Esophagus squamous epithelium (tissue), 5 donors: ENCODE results near the gene FBLN5. TPM values are rescaled to one million over a fixed set of nuclear protein-coding genes. Genes with fewer than 3 reads are reported as not detected.
A peak's percentile ranks its signal among the peaks of the same experiment; 100 is the strongest.

Source experiments
- DNase-seq: peaks from one replicate; lab custom pipeline; 2025; lab: John Stamatoyannopoulos, UW
- H3K27ac ChIP-seq, 4 donors: fragments of 200-600 bp; sonication (generic); one replicate each; pipeline ENCODE4 v1.5.1; 2016 to 2019; ENCODE audit warnings: mild to moderate bottlenecking in 1 of 4
- H3K27me3 ChIP-seq, 4 donors: fragments of 200-600 bp; sonication (generic); 1 replicate in 3 of 4; 2 replicates in 1 of 4; pipeline versions ENCODE4 v1.5.1 to v1.6.0; 2017 to 2021; ENCODE audit warnings: antibody characterized with exemption in 1 of 4
- H3K36me3 ChIP-seq, 3 donors: fragments of 200-600 bp; sonication (generic); one replicate each; pipeline ENCODE4 v1.5.1; 2016 to 2019
- H3K4me1 ChIP-seq, 3 donors: fragments of 200-600 bp; sonication (generic); one replicate each; pipeline ENCODE4 v1.5.1; 2017 to 2019
- H3K4me3 ChIP-seq, 4 donors: fragments of 200-600 bp; sonication (generic); 1 replicate in 3 of 4; 2 replicates in 1 of 4; pipeline ENCODE4 v1.5.1; 2016 to 2019; ENCODE audit warnings: mild to moderate bottlenecking in 2 of 4, moderate library complexity in 1 of 4
- H3K9me3 ChIP-seq, 3 donors: fragments of 200-600 bp; sonication (generic); one replicate each; pipeline ENCODE4 v1.5.1; 2016 to 2019
- POLR2A ChIP-seq, 4 donors: fragments of 450-650 bp; IDR thresholded peaks; one replicate each; pipeline ENCODE4 v1.6.1; 2017; ENCODE audit warnings: antibody characterized with exemption in 4 of 4, mild to moderate bottlenecking in 4 of 4, moderate library complexity in 3 of 4
- WGBS, 2 donors: methylation state at CpG; one replicate each; pipeline ENCODE4 v1.1.5; 2018; 5-methylcytosine and 5-hydroxymethylcytosine counted together
- intact Hi-C: fragments of 100-400 bp; cut with DNase I; formaldehyde crosslinking; loops from one replicate; pipeline ENCODE4 v1.15.0; 2022
- total RNA-seq, 4 donors: library from RNA; depleted of rRNA; stranded (reverse); fragments of >200 nt; gene quantifications; one replicate each; pipeline ENCODE4 v1.1.0, GENCODE V29; 2016
- TF ChIP-seq, protein P1 (sequence below), 6 experiments: fragments of 450-650 bp in 4 of 6; fragments of 200-600 bp in 2 of 6; sonication (generic) in 2 of 6; IDR thresholded peaks; one replicate each; pipeline ENCODE4 v1.5.1; 2016 to 2019; ENCODE audit warnings: antibody characterized with exemption in 6 of 6, mild to moderate bottlenecking in 4 of 6, moderate library complexity in 4 of 6
- donor health status: DM: yes; HTN: yes; CAD: no.

Gene FBLN5
- total RNA-seq, 4 donors from 2014 or later = 1.2 to 83.5 (median 8.0) TPM

GRCh38 chr14:91926131-91926890, 21.2 kb downstream of the FBLN5 start:
- no peak for DNase-seq
- H3K4me1 ChIP-seq = peaks cover 0 to 18% (median 0%) of the 10 kb centered on the region in 3 donors
- H3K27me3 ChIP-seq = no peaks in the 10 kb centered on the region
- 76 to 81% methylated on average over 8 to 9 of the region's 17 CpGs for WGBS, 2 donors
- H3K9me3 ChIP-seq = no peaks in the 10 kb centered on the region
- TF ChIP-seq POLR2A (IDR thresholded peaks at IDR 0.05) = no peak
- TF ChIP-seq, protein P1, sequence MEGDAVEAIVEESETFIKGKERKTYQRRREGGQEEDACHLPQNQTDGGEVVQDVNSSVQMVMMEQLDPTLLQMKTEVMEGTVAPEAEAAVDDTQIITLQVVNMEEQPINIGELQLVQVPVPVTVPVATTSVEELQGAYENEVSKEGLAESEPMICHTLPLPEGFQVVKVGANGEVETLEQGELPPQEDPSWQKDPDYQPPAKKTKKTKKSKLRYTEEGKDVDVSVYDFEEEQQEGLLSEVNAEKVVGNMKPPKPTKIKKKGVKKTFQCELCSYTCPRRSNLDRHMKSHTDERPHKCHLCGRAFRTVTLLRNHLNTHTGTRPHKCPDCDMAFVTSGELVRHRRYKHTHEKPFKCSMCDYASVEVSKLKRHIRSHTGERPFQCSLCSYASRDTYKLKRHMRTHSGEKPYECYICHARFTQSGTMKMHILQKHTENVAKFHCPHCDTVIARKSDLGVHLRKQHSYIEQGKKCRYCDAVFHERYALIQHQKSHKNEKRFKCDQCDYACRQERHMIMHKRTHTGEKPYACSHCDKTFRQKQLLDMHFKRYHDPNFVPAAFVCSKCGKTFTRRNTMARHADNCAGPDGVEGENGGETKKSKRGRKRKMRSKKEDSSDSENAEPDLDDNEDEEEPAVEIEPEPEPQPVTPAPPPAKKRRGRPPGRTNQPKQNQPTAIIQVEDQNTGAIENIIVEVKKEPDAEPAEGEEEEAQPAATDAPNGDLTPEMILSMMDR (IDR thresholded peaks at IDR 0.05) = no peak
- H3K4me3 ChIP-seq = no peak overlapping the region
- H3K36me3 ChIP-seq = no peaks in the 10 kb centered on the region
- H3K27ac ChIP-seq = no peak overlapping the region
- intact Hi-C loops = no loop called here

GRCh38 chr14:91925727-91926121, 21.8 kb downstream of the FBLN5 start:
- no peak for DNase-seq
- H3K4me3 ChIP-seq = no peak overlapping the region
- no peak for TF ChIP-seq POLR2A (IDR thresholded peaks at IDR 0.05)
- TF ChIP-seq, protein P1 (IDR thresholded peaks at IDR 0.05) = no peak
- no peaks in the 10 kb centered on the region for H3K9me3 ChIP-seq
- H3K4me1 ChIP-seq = peaks cover 0 to 18% (median 0%) of the 10 kb centered on the region in 3 donors
- intact Hi-C loops = no loop called here
- WGBS, 2 donors = 89% methylated on average over 9 of the region's 10 CpGs; no CpG with 5 or more reads in 1 of the 2 donors
- H3K27ac ChIP-seq = no peak overlapping the region
- no peaks in the 10 kb centered on the region for H3K36me3 ChIP-seq
- no peaks in the 10 kb centered on the region for H3K27me3 ChIP-seq

- no peaks in the 10 kb centered on the region for H3K9me3 ChIP-seq
- H3K36me3 ChIP-seq = no peaks in the 10 kb centered on the region
- DNase-seq = no peak
- WGBS, 2 donors = 52 to 53% methylated on average over 11 to 12 of the region's 13 CpGs
- TF ChIP-seq POLR2A (IDR thresholded peaks at IDR 0.05) = no peak
- TF ChIP-seq, protein P1 (IDR thresholded peaks at IDR 0.05) = no peak
- H3K4me3 ChIP-seq = no peak overlapping the region
- peak overlapping the region in 2 of 4 donors; percentile 10 to 39 for H3K27ac ChIP-seq
- H3K27me3 ChIP-seq = no peaks in the 10 kb centered on the region
- H3K4me1 ChIP-seq = peaks cover 0 to 18% (median 0%) of the 10 kb centered on the region in 3 donors
- intact Hi-C loops = no loop called here
Observed at GRCh38 chr14:91925001-91925726, 22.3 kb downstream of the FBLN5 start.

DNA sequence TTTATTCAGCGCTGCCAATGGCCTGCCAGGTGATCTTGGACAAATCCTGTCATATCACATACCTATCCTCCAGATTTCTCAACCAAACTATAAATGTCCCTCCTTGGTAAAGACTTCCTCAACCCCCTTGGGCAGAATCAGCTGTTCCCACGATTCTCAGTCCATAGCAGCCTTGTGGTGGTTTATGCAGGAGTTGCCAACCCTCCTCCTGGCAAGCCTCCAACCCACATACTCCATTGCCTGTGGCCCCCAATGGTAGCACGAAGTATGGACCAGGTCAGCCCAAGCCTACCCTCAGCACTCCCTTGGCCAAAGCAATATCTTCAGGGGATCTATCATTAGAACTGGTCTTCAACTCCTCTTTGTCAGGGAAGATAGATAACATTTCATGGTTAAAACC, 27.0 kb downstream of the FBLN5 start:
- no peak overlapping the region for H3K27ac ChIP-seq

More for the DNA sequence above, 27.0 kb downstream of the FBLN5 start:
- Histone ChIP-seq H3K27me3 (no peaks in the 10 kb centered on the region), H3K4me1 (peaks cover 0 to 25% (median 0%) of the 10 kb centered on the region in 3 donors), H3K36me3 (no peaks in the 10 kb centered on the region), H3K4me3 (no peak overlapping the region), H3K9me3 (no peaks in the 10 kb centered on the region)
- no peak for TF ChIP-seq POLR2A (IDR thresholded peaks at IDR 0.05)
- TF ChIP-seq, protein P1 (IDR thresholded peaks at IDR 0.05) = no peak
- intact Hi-C loops = no loop called here
- 75 to 78% methylated on average over 1 to 3 of the region's 3 CpGs for WGBS, 2 donors
- DNase-seq = no peak
